Parathyroid adenoma (tissue), 2 donors: ENCODE measurements around the gene ZNF654.

Experiments used
- H2AFZ ChIP-seq: fragments of 300-600 bp; sonication (generic); one replicate; pipeline ENCODE4 v1.7.0; 2017; ENCODE audit warnings: antibody characterized with exemption, mild to moderate bottlenecking
- H3K27ac ChIP-seq: fragments of 300-600 bp; sonication (generic); one replicate; pipeline ENCODE4 v1.7.0; 2017
- H3K27me3 ChIP-seq: fragments of 300-600 bp; sonication (generic); one replicate; pipeline ENCODE4 v1.7.0; 2017; ENCODE audit warnings: low read length; ENCODE audit not compliant: control insufficient read depth, insufficient read depth
- H3K36me3 ChIP-seq: fragments of 300-600 bp; sonication (generic); one replicate; pipeline ENCODE4 v1.7.0; 2017; ENCODE audit warnings: low read length; ENCODE audit not compliant: control insufficient read depth, insufficient read depth
- H3K4me1 ChIP-seq: fragments of 300-600 bp; sonication (generic); one replicate; pipeline ENCODE4 v1.7.0; 2017; ENCODE audit warnings: control low read depth
- H3K4me2 ChIP-seq: fragments of 300-600 bp; sonication (generic); one replicate; pipeline ENCODE4 v1.7.0; 2017; ENCODE audit warnings: low read length
- H3K4me3 ChIP-seq: fragments of 300-600 bp; sonication (generic); one replicate; pipeline ENCODE4 v1.7.0; 2017; ENCODE audit warnings: low read depth, low read length
- H3K79me2 ChIP-seq: fragments of 300-600 bp; sonication (generic); one replicate; pipeline ENCODE4 v1.7.0; 2017; ENCODE audit warnings: control low read depth
- H3K9ac ChIP-seq: fragments of 300-600 bp; sonication (generic); one replicate; pipeline ENCODE4 v1.7.0; 2017; ENCODE audit warnings: mild to moderate bottlenecking
- H3K9me3 ChIP-seq: fragments of 300-600 bp; sonication (generic); one replicate; pipeline ENCODE4 v1.7.0; 2017; ENCODE audit warnings: low read length; ENCODE audit not compliant: control insufficient read depth
- TF ChIP-seq, protein P1 (sequence below): fragments of 300-600 bp; sonication (generic); IDR thresholded peaks from one replicate; pipeline ENCODE4 v1.7.0; 2017; ENCODE audit warnings: antibody characterized with exemption, mild to moderate bottlenecking
- donor health status: primary hyperparathyroidism.

The ZNF654 gene

DNA sequence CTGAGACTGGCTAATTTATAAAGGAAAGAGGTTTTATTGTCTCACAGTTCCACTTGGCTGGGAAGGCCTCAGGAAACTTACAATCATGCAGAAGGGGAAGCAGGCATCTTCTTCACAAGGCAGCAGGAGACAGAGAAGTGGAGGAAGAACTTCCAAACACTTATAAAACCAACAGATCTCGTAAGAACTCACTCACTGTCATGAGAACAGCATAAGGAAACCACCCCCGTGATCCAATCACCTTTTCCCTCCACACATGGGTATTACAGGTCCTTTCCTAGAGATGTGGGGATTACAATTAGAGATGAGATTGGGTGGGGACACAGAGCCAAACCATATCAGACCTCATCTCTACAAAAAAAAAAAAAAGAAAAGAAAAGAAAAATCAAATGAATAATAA, 26.0 kb upstream of the ZNF654 start:
- no peaks in the 10 kb centered on the region for H3K9me3 ChIP-seq
- no peaks in the 10 kb centered on the region for H3K27me3 ChIP-seq
- TF ChIP-seq, protein P1, sequence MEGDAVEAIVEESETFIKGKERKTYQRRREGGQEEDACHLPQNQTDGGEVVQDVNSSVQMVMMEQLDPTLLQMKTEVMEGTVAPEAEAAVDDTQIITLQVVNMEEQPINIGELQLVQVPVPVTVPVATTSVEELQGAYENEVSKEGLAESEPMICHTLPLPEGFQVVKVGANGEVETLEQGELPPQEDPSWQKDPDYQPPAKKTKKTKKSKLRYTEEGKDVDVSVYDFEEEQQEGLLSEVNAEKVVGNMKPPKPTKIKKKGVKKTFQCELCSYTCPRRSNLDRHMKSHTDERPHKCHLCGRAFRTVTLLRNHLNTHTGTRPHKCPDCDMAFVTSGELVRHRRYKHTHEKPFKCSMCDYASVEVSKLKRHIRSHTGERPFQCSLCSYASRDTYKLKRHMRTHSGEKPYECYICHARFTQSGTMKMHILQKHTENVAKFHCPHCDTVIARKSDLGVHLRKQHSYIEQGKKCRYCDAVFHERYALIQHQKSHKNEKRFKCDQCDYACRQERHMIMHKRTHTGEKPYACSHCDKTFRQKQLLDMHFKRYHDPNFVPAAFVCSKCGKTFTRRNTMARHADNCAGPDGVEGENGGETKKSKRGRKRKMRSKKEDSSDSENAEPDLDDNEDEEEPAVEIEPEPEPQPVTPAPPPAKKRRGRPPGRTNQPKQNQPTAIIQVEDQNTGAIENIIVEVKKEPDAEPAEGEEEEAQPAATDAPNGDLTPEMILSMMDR: no peak
- no peaks in the 10 kb centered on the region for H3K36me3 ChIP-seq
- H3K4me1 ChIP-seq: peaks cover 5% of the 10 kb centered on the region
- H3K4me3 ChIP-seq: no peak overlapping the region
- no peak overlapping the region for H3K27ac ChIP-seq
- no peaks in the 10 kb centered on the region for H3K79me2 ChIP-seq
- no peak overlapping the region for H3K9ac ChIP-seq
- no peak overlapping the region for H3K4me2 ChIP-seq
- peak overlapping the region; percentile 87 for H2AFZ ChIP-seq

DNA sequence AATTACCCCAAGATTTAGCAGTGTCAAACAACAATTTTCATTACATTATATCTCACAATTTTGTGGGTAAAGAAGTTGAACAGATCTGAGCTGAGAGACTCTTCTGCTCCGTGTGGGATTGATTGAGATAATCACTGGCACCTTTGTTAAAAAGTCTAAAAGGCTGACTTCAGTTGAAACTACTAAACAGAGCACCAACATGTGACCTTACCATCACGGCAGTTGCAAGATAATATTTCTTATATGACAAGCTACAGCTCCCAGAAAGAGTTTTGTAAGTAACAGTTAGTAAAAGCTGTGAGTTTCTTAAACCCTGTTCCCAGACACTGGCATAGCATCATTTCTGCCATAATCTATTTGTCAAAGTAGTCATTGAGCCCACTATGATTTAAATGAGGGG, 25.2 kb upstream of the ZNF654 start:
- Histone ChIP-seq H3K9ac (no peak overlapping the region), H3K27ac (no peak overlapping the region)

DNA sequence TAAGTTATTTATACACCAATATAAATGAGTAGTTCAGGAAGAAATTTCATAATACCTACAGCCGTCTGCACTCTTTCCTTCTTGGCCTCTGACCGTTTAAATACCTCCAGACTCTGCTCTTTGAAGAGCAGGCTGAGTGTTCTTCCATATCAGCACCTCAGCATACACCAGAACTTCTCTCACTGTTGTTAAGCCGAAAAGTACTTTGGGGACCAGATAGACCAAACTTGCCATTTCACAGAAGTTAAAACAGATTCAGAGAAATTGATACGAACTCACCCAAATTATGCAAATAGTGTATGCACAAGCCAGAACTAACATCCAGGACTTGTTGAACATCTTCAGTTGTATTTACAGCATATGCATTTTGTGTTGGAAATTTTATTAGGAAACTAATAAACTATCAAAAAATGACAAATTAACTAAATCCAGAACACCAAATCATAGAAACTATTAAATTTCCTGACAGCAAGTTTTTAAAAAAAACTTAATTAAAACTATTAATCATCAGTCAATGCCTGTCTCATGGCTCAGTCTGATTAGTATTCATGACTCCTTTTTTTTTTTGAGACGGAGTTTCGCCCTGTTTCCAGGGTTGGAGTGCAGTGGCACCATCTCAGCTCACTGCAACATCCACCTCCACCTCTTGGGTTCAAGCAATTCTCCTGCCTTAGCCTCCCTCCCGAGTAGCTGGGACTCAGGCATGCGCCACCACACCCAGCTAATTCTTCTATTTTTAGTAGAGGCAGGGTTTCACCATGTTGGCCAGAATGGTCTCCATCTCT, 24.4 kb upstream of the ZNF654 start:
- Histone ChIP-seq H3K9ac (no peak overlapping the region), H3K79me2 (no peaks in the 10 kb centered on the region), H3K36me3 (no peaks in the 10 kb centered on the region), H3K4me3 (no peak overlapping the region), H3K27me3 (no peaks in the 10 kb centered on the region), H3K4me2 (no peak overlapping the region), H3K4me1 (peaks cover 5% of the 10 kb centered on the region), H2AFZ (no peak overlapping the region), H3K27ac (no peak overlapping the region), H3K9me3 (no peaks in the 10 kb centered on the region)
- TF ChIP-seq, protein P1: no peak

More for the DNA sequence above, 25.2 kb upstream of the ZNF654 start:
- TF ChIP-seq, protein P1: no peak
- Histone ChIP-seq H3K79me2 (no peaks in the 10 kb centered on the region), H3K4me2 (no peak overlapping the region), H3K36me3 (no peaks in the 10 kb centered on the region), H3K4me3 (no peak overlapping the region), H3K9me3 (no peaks in the 10 kb centered on the region), H2AFZ (peak overlapping the region; percentile 60), H3K27me3 (no peaks in the 10 kb centered on the region), H3K4me1 (peaks cover 5% of the 10 kb centered on the region)

DNA sequence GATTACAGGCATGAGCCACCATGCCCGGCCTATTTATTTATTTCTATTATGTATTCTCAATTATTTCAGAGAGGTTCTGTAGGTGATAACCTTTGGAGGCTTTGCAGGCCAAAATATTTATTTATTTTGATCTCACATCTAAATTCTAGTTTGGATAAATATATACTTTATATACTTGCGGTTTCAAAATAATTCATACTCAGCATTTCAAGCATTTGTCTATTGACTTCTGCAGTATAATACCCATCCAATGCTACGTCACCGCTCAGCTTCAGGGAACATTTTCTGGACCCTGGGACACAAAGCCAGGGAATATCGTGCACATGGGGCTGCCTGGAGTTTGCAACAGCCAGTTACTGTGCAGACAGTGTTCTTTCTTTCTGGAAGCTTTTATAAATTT, 22.8 kb upstream of the ZNF654 start:
- H3K9ac ChIP-seq: no peak overlapping the region
- no peaks in the 10 kb centered on the region for H3K79me2 ChIP-seq
- no peak overlapping the region for H3K4me3 ChIP-seq
- H3K4me1 ChIP-seq: peaks cover 5% of the 10 kb centered on the region
- H3K9me3 ChIP-seq: no peaks in the 10 kb centered on the region
- TF ChIP-seq, protein P1: no peak
- H3K27ac ChIP-seq: no peak overlapping the region
- H3K4me2 ChIP-seq: no peak overlapping the region
- no peaks in the 10 kb centered on the region for H3K27me3 ChIP-seq
- H2AFZ ChIP-seq: no peak overlapping the region
- H3K36me3 ChIP-seq: no peaks in the 10 kb centered on the region

DNA sequence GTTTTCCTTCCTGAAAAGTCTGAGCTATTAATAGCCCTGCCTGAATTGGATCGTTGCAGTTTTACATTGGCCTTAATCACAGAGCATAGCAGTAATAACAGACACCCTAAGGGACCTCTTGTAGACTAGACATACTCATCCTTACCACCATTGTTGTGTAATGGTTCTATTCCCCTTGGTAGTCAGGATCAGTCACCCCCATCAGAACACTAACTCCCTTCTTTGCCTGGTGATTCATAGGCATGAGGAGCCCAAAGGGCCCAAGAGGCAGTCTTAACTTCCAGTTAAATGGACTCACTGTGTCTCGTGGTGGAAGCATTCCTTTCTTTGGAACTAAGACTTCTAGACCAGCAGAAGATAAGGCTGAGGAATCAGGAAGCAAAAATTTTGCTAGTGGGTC, 20.5 kb upstream of the ZNF654 start:
- Histone ChIP-seq H3K9ac (no peak overlapping the region), H3K79me2 (no peaks in the 10 kb centered on the region), H3K27me3 (no peaks in the 10 kb centered on the region), H3K9me3 (no peaks in the 10 kb centered on the region), H3K4me2 (no peak overlapping the region), H3K4me1 (no peaks in the 10 kb centered on the region), H2AFZ (no peak overlapping the region), H3K36me3 (no peaks in the 10 kb centered on the region), H3K27ac (no peak overlapping the region), H3K4me3 (no peak overlapping the region)
- TF ChIP-seq, protein P1: no peak
